Keratinocyte (primary cell): ENCODE measurements around the gene ZBTB38. TPM values are rescaled to one million over a fixed set of nuclear protein-coding genes. Genes with fewer than 3 reads are reported as not detected.
A peak's percentile ranks its signal among the peaks of the same experiment; 100 is the strongest.

ENCODE experiments used
- DNase-seq: peaks from one replicate; pipeline ENCODE4 v3.0.0-alpha.2; 2011; ENCODE audit warnings: low read depth, missing footprints, low spot score
- FAIRE-seq: peaks from 2 replicates; lab custom pipeline; 2011; peaks lifted over from hg19 to GRCh38; lab: Jason Lieb, UNC
- H2AFZ ChIP-seq: 2 replicates; pipeline ENCODE4 v1.6.0; 2012; ENCODE audit warnings: low read length, control low read depth, inconsistent platforms; ENCODE audit not compliant: control insufficient read depth
- H3K27ac ChIP-seq: 2 replicates; pipeline ENCODE4 v1.5.1; 2011; ENCODE audit warnings: low read length; ENCODE audit not compliant: control insufficient read depth, insufficient read depth
- H3K27me3 ChIP-seq: 3 replicates; pipeline ENCODE4 v1.6.0; 2011; ENCODE audit warnings: low read length; ENCODE audit not compliant: control insufficient read depth, insufficient read depth; ENCODE audit errors: extremely low read depth
- H3K36me3 ChIP-seq, 2 experiments: 2 replicates in 1 of 2; 3 replicates in 1 of 2; pipeline ENCODE4 v1.5.1; 2011; ENCODE audit warnings: low read length in 2 of 2, mild to moderate bottlenecking in 1 of 2; ENCODE audit not compliant: control insufficient read depth in 2 of 2, insufficient read depth in 2 of 2; ENCODE audit errors: extremely low read depth in 1 of 2
- H3K4me1 ChIP-seq: 3 replicates; pipeline ENCODE4 v1.5.1; 2011; ENCODE audit warnings: low read length; ENCODE audit not compliant: control insufficient read depth, insufficient read depth; ENCODE audit errors: extremely low read depth
- H3K4me2 ChIP-seq: 3 replicates; pipeline ENCODE4 v1.6.0; 2011; ENCODE audit warnings: low read depth, low read length; ENCODE audit not compliant: control insufficient read depth, insufficient read depth; ENCODE audit errors: extremely low read depth
- H3K4me3 ChIP-seq, 3 experiments: fragments of 200-600 bp in 1 of 3; sonication (generic) in 1 of 3; 2 replicates in 2 of 3; 3 replicates in 1 of 3; pipeline ENCODE4 v1.5.1; 2011 to 2016; ENCODE audit warnings: low read length in 3 of 3, mild to moderate bottlenecking in 3 of 3, control low read depth in 2 of 3, inconsistent platforms in 1 of 3, low read depth in 1 of 3, mixed read lengths in 1 of 3, mixed run types in 1 of 3, moderate library complexity in 1 of 3; ENCODE audit not compliant: control insufficient read depth in 2 of 3, insufficient read depth in 2 of 3; ENCODE audit errors: extremely low read depth in 1 of 3
- H3K79me2 ChIP-seq: 2 replicates; pipeline ENCODE4 v1.6.0; 2012; ENCODE audit warnings: low read length; ENCODE audit not compliant: control insufficient read depth, insufficient read depth
- H3K9ac ChIP-seq: 3 replicates; pipeline ENCODE4 v1.6.0; 2011; ENCODE audit warnings: low read length; ENCODE audit not compliant: control insufficient read depth, insufficient read depth; ENCODE audit errors: extremely low read depth
- H3K9me1 ChIP-seq: 3 replicates; pipeline ENCODE4 v1.6.0; 2011; ENCODE audit warnings: low read length; ENCODE audit not compliant: control insufficient read depth, insufficient read depth; ENCODE audit errors: extremely low read depth
- H3K9me3 ChIP-seq: 2 replicates; pipeline ENCODE4 v1.5.1; 2012; ENCODE audit warnings: low read depth, low read length; ENCODE audit not compliant: control insufficient read depth
- H4K20me1 ChIP-seq: 3 replicates; pipeline ENCODE4 v1.6.0; 2011; ENCODE audit warnings: low read length; ENCODE audit not compliant: control insufficient read depth, insufficient read depth; ENCODE audit errors: extremely low read depth
- EZH2 ChIP-seq: IDR thresholded peaks from one replicate; pipeline ENCODE4 v1.6.1; 2012; ENCODE audit warnings: inconsistent platforms, mild to moderate bottlenecking, low read length, moderate library complexity
- dilution Hi-C: fragments of 300-500 bp; cut with MboI; formaldehyde crosslinking; loops from one replicate; pipeline ENCODE4 v1.7.0; 2020; ENCODE audit warnings: low sequenced_read_pairs; ENCODE audit not compliant: extremely low pct_ligation_motif_present
- polyA plus RNA-seq, 5 experiments: library from polyadenylated mRNA; depleted of rRNA in 3 of 5; stranded (reverse) in 3 of 5; stranded (forward) in 1 of 5; unstranded in 1 of 5; fragments of >200 nt; gene quantifications; 1 replicate in 1 of 5; 2 replicates in 3 of 5; 3 replicates in 1 of 5; pipeline versions ENCODE4 v1.2.1 to v1.2.3, GENCODE V29; 2011 to 2012; ENCODE audit warnings: missing spikeins in 2 of 5, low read depth in 1 of 5, low replicate concordance in 1 of 5
- TF ChIP-seq, protein P1 (sequence below), 3 experiments: IDR thresholded peaks in 1 of 3; conservative IDR thresholded peaks in 1 of 3; optimal IDR thresholded peaks in 1 of 3; 2 replicates in 2 of 3; 3 replicates in 1 of 3; pipeline versions ENCODE3 to v1.5.1; 2011; ENCODE audit warnings: low read length in 3 of 3, mild to moderate bottlenecking in 3 of 3, moderate library complexity in 2 of 3, control low read depth in 1 of 3, inconsistent platforms in 1 of 3; ENCODE audit not compliant: insufficient read depth in 2 of 3; ENCODE audit errors: extremely low read depth in 1 of 3

Gene ZBTB38
- polyA plus RNA-seq, 1 donor (not counting 4 experiments of a cell fraction or from before 2014, with no cell fraction given) = 34.9 TPM

DNA sequence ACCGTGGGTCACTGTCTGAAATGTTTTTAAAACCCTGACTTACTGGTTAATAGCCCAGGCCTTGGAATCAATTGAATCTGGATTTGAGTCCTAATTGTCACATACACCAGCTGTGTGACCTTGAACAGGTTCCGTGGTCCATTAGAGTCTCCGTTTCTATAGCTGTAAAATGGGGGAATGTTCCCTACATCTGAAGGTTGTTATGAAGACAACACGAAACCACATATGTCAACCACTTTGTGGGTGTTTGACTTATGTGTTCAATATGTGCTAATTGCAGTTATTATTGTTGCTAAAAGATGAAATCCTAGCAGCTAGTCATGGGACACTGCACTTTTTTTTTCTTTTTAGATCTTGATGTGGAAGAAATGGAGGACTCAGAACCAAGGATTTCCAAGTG lies 35.3 kb downstream of the ZBTB38 start:
- H3K79me2 ChIP-seq = peaks cover 36% of the 10 kb centered on the region
- H3K9me1 ChIP-seq = no peaks in the 10 kb centered on the region
- H3K36me3 ChIP-seq = peaks cover 13 to 21% of the 10 kb centered on the region in 2 experiments
- TF ChIP-seq EZH2 = no peak
- TF ChIP-seq, protein P1, sequence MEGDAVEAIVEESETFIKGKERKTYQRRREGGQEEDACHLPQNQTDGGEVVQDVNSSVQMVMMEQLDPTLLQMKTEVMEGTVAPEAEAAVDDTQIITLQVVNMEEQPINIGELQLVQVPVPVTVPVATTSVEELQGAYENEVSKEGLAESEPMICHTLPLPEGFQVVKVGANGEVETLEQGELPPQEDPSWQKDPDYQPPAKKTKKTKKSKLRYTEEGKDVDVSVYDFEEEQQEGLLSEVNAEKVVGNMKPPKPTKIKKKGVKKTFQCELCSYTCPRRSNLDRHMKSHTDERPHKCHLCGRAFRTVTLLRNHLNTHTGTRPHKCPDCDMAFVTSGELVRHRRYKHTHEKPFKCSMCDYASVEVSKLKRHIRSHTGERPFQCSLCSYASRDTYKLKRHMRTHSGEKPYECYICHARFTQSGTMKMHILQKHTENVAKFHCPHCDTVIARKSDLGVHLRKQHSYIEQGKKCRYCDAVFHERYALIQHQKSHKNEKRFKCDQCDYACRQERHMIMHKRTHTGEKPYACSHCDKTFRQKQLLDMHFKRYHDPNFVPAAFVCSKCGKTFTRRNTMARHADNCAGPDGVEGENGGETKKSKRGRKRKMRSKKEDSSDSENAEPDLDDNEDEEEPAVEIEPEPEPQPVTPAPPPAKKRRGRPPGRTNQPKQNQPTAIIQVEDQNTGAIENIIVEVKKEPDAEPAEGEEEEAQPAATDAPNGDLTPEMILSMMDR (optimal IDR thresholded peaks at IDR 0.05 in 1 of 3, IDR thresholded peaks at IDR 0.05 in 1 of 3, conservative IDR thresholded peaks at IDR 0.05 in 1 of 3; ENCODE audit: extremely low read depth in 1 of 3, insufficient read depth in 2 of 3, low read length in 3 of 3) = no peak
- peak overlapping the region; percentile 75 for H3K9ac ChIP-seq
- FAIRE-seq = no peak
- DNase-seq = no peak
- H3K4me1 ChIP-seq = peaks cover 67% of the 10 kb centered on the region
- peak overlapping the region; percentile 82 for H3K4me2 ChIP-seq
- H2AFZ ChIP-seq = no peak overlapping the region
- H3K4me3 ChIP-seq = peak overlapping the region; percentile 52 to 74 (median 64)
- H3K27ac ChIP-seq = peak overlapping the region; percentile 80
- no peaks in the 10 kb centered on the region for H3K27me3 ChIP-seq
- H3K9me3 ChIP-seq = no peaks in the 10 kb centered on the region
- H4K20me1 ChIP-seq = no peaks in the 10 kb centered on the region
- dilution Hi-C loops = no loop called here

DNA sequence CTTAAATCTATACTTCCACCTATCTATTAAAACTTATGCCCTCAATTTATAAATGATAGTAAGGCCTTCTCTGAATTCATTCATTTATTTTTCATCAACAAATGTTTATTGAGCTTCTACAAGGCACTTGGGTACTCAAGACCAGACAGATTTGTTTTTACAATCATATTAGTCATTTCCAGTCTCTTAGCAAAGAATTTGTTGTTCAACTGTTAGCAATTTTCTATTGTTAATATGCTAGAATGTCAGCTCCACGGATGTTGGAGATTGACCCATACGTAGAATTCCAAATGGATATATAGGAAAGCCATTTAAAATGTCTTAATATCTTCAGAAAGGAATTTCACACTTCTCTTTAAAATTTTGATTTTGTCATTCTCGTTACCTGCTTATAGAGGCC lies 36.7 kb downstream of the ZBTB38 start:
- H3K79me2 ChIP-seq = peaks cover 42% of the 10 kb centered on the region
- peak overlapping the region; percentile 82 for H3K4me2 ChIP-seq
- no peaks in the 10 kb centered on the region for H3K9me3 ChIP-seq
- dilution Hi-C loops = no loop called here
- peaks cover 13 to 23% of the 10 kb centered on the region in 2 experiments for H3K36me3 ChIP-seq
- peak overlapping the region; percentile 78 for H3K27ac ChIP-seq
- peaks cover 80% of the 10 kb centered on the region for H3K4me1 ChIP-seq
- H2AFZ ChIP-seq = no peak overlapping the region
- H3K4me3 ChIP-seq = peak overlapping the region in 2 of 3 experiments; percentile 22 to 27
- H3K27me3 ChIP-seq = no peaks in the 10 kb centered on the region
- no peaks in the 10 kb centered on the region for H3K9me1 ChIP-seq
- DNase-seq (no peak), FAIRE-seq (no peak)
- no peak overlapping the region for H3K9ac ChIP-seq
- TF ChIP-seq, protein P1 (optimal IDR thresholded peaks at IDR 0.05 in 1 of 3, IDR thresholded peaks at IDR 0.05 in 1 of 3, conservative IDR thresholded peaks at IDR 0.05 in 1 of 3; ENCODE audit: extremely low read depth in 1 of 3, insufficient read depth in 2 of 3, low read length in 3 of 3) = no peak
- H4K20me1 ChIP-seq = no peaks in the 10 kb centered on the region
